GM21717 (cell line): ENCODE measurements around the gene PSMG1.
"Not testable (repeated sequence)": the region's sequence is repeated elsewhere in the genome, so short reads cannot be mapped to it uniquely, and the experiment has no call there.

Source experiments
- ATAC-seq: cut with Tn5 transposase; IDR thresholded peaks from one replicate; pipeline ENCODE4 v1.9.1; 2021; ENCODE audit warnings: mild to moderate bottlenecking, moderate library complexity; ENCODE audit not compliant: unreplicated experiment

Gene PSMG1

GRCh38 chr21:39183272-39184049 is at the start of gene PSMG1:
TSS of gene PSMG1 (minus strand) at chr21:39183451. CDS start at chr21:39183385, 66 bp downstream.
- peak; percentile 88 for ATAC-seq

- no peak for ATAC-seq
Measured at GRCh38 chr21:39232861-39233291, 49.6 kb upstream of the PSMG1 start.

GRCh38 chr21:39224930-39225329 is 41.7 kb upstream of the PSMG1 start:
- ATAC-seq: no peak

- no peak for ATAC-seq
Measured at GRCh38 chr21:39221997-39222486, 38.8 kb upstream of the PSMG1 start.

- no peak for ATAC-seq
Measured at GRCh38 chr21:39221282-39221996, 38.2 kb upstream of the PSMG1 start.

GRCh38 chr21:39220875-39221274 is 37.6 kb upstream of the PSMG1 start:
- ATAC-seq: not testable (repeated sequence)

GRCh38 chr21:39220150-39220549 is 36.9 kb upstream of the PSMG1 start:
- ATAC-seq: no peak

GRCh38 chr21:39218082-39218409 is 34.8 kb upstream of the PSMG1 start:
- ATAC-seq: no peak

GRCh38 chr21:39217356-39218081 is 34.3 kb upstream of the PSMG1 start:
- ATAC-seq: no peak

GRCh38 chr21:39216290-39216689 is 33.0 kb upstream of the PSMG1 start:
- ATAC-seq: no peak

- ATAC-seq: no peak
Measured at GRCh38 chr21:39215078-39215477, 31.8 kb upstream of the PSMG1 start.

- no peak for ATAC-seq
Measured at GRCh38 chr21:39209334-39209688, 26.1 kb upstream of the PSMG1 start.

GRCh38 chr21:39208624-39209333 is 25.5 kb upstream of the PSMG1 start:
- no peak for ATAC-seq

GRCh38 chr21:39204134-39204533 is 20.9 kb upstream of the PSMG1 start:
- ATAC-seq: no peak

- no peak for ATAC-seq
Measured at GRCh38 chr21:39198800-39199199, 15.5 kb upstream of the PSMG1 start.

GRCh38 chr21:39197448-39198233 is 14.4 kb upstream of the PSMG1 start:
- ATAC-seq: no peak

- no peak for ATAC-seq
Measured at GRCh38 chr21:39196838-39197237, 13.6 kb upstream of the PSMG1 start.

GRCh38 chr21:39196310-39196709 is 13.1 kb upstream of the PSMG1 start:
- ATAC-seq: no peak

- ATAC-seq: no peak
Measured at GRCh38 chr21:39193380-39193779, 10.1 kb upstream of the PSMG1 start.
